ENCODE results near the gene HOXB5.

Gene HOXB5

DNA sequence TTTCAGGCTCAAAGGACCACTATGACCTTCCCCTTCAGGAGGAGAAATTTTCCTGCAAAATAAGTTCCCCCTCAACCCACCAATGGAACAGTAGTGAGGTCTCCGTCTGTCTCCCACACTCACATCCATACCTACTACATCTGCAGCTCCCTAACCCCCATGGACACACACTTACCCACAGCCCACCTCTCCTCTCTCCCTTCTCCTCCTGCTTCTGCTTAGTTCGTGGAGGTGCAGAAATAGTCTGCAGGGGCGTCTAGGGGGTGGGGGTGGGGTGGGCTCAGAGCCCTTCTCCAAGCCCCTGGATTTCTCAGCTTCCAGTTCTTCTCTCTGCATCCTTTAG, 24.4 kb downstream of the HOXB5 start (continued):
- TF ChIP-seq, protein P1, sequence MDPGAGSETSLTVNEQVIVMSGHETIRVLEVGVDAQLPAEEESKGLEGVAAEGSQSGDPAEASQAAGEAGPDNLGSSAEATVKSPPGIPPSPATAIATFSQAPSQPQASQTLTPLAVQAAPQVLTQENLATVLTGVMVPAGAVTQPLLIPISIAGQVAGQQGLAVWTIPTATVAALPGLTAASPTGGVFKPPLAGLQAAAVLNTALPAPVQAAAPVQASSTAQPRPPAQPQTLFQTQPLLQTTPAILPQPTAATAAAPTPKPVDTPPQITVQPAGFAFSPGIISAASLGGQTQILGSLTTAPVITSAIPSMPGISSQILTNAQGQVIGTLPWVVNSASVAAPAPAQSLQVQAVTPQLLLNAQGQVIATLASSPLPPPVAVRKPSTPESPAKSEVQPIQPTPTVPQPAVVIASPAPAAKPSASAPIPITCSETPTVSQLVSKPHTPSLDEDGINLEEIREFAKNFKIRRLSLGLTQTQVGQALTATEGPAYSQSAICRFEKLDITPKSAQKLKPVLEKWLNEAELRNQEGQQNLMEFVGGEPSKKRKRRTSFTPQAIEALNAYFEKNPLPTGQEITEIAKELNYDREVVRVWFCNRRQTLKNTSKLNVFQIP (CRISPR knock-in tag; IDR thresholded peaks at IDR 0.05; ENCODE audit: borderline replicate concordance, low read depth), result no peak
- no peak for TF ChIP-seq ZNF70 (CRISPR knock-in tag; IDR thresholded peaks at IDR 0.05)

DNA sequence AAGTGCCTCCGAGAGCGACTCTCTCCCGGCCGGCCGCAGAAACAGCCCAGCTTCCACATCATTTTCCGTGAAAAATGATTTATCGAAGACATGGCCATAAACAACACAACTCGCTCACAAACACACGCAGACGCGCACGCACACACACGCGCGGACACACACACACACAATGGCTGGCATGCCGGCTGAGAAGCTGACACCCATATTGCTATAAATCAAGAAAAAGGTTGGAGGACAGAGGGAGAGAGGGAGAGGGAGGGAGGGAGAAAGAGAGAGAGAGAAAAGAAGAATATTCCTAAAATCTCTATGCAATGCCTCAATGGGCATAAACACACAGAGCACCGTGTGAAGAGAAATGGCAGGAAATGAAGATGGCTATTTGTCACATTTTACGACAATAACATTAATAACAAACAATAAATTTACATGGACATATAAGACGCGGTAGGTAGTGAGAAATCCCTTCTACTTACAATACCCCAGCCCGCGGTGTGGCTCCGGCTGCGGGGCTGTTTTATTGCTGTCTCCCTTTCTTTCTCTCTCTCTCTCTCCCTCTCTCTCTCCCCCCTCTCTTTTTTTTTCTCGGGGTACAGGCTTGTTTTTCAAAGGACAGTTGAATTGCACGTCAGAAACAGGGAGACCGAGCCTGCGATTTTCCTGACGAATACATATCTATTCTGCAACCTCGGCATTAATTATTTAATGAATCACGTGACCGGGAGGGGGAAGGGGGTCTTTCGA, 24.9 kb downstream of the HOXB5 start:
- no peak for ATAC-seq
- no peak for TF ChIP-seq ISL1 (CRISPR knock-in tag; IDR thresholded peaks at IDR 0.05)
- TF ChIP-seq OSR1 (CRISPR knock-in tag; IDR thresholded peaks at IDR 0.05), result no peak
- no peak for TF ChIP-seq ARNTL (CRISPR knock-in tag; IDR thresholded peaks at IDR 0.05; ENCODE audit: borderline replicate concordance, low read depth)

GRCh38 chr17:48567646-48568354, 25.8 kb downstream of the HOXB5 start:
- no peak for ATAC-seq
- TF ChIP-seq BACH2 (CRISPR knock-in tag; IDR thresholded peaks at IDR 0.05; ENCODE audit: borderline replicate concordance) (no peak), RARB (CRISPR knock-in tag; IDR thresholded peaks at IDR 0.05) (no peak), TCF4 (CRISPR knock-in tag; IDR thresholded peaks at IDR 0.05; ENCODE audit: borderline replicate concordance) (no peak), ESRRG (CRISPR knock-in tag; IDR thresholded peaks at IDR 0.05) (no peak), CSDC2 (CRISPR knock-in tag; IDR thresholded peaks at IDR 0.05) (no peak), ZFP3 (CRISPR knock-in tag; IDR thresholded peaks at IDR 0.05) (no peak), PPARA (CRISPR knock-in tag; IDR thresholded peaks at IDR 0.05; ENCODE audit: borderline replicate concordance) (no peak), ZC3H10 (CRISPR knock-in tag; IDR thresholded peaks at IDR 0.05) (no peak), SNAI2 (CRISPR knock-in tag; IDR thresholded peaks at IDR 0.05) (no peak), GLIS3 (CRISPR knock-in tag; IDR thresholded peaks at IDR 0.05) (no peak), ZNF70 (CRISPR knock-in tag; IDR thresholded peaks at IDR 0.05) (no peak), TOX (CRISPR knock-in tag; IDR thresholded peaks at IDR 0.05; ENCODE audit: borderline replicate concordance) (no peak), CREB5 (CRISPR knock-in tag; IDR thresholded peaks at IDR 0.05; ENCODE audit: low read depth) (no peak), OSR1 (CRISPR knock-in tag; IDR thresholded peaks at IDR 0.05) (no peak), ZFP30 (CRISPR knock-in tag; IDR thresholded peaks at IDR 0.05) (no peak), ISL1 (CRISPR knock-in tag; IDR thresholded peaks at IDR 0.05) (no peak), CSRNP3 (CRISPR knock-in tag; IDR thresholded peaks at IDR 0.05) (no peak), ARNTL (CRISPR knock-in tag; IDR thresholded peaks at IDR 0.05; ENCODE audit: borderline replicate concordance, low read depth) (no peak)
- TF ChIP-seq, protein P2, sequence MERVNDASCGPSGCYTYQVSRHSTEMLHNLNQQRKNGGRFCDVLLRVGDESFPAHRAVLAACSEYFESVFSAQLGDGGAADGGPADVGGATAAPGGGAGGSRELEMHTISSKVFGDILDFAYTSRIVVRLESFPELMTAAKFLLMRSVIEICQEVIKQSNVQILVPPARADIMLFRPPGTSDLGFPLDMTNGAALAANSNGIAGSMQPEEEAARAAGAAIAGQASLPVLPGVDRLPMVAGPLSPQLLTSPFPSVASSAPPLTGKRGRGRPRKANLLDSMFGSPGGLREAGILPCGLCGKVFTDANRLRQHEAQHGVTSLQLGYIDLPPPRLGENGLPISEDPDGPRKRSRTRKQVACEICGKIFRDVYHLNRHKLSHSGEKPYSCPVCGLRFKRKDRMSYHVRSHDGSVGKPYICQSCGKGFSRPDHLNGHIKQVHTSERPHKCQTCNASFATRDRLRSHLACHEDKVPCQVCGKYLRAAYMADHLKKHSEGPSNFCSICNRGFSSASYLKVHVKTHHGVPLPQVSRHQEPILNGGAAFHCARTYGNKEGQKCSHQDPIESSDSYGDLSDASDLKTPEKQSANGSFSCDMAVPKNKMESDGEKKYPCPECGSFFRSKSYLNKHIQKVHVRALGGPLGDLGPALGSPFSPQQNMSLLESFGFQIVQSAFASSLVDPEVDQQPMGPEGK (CRISPR knock-in tag; IDR thresholded peaks at IDR 0.05; ENCODE audit: borderline replicate concordance), result no peak
- TF ChIP-seq, protein P3, sequence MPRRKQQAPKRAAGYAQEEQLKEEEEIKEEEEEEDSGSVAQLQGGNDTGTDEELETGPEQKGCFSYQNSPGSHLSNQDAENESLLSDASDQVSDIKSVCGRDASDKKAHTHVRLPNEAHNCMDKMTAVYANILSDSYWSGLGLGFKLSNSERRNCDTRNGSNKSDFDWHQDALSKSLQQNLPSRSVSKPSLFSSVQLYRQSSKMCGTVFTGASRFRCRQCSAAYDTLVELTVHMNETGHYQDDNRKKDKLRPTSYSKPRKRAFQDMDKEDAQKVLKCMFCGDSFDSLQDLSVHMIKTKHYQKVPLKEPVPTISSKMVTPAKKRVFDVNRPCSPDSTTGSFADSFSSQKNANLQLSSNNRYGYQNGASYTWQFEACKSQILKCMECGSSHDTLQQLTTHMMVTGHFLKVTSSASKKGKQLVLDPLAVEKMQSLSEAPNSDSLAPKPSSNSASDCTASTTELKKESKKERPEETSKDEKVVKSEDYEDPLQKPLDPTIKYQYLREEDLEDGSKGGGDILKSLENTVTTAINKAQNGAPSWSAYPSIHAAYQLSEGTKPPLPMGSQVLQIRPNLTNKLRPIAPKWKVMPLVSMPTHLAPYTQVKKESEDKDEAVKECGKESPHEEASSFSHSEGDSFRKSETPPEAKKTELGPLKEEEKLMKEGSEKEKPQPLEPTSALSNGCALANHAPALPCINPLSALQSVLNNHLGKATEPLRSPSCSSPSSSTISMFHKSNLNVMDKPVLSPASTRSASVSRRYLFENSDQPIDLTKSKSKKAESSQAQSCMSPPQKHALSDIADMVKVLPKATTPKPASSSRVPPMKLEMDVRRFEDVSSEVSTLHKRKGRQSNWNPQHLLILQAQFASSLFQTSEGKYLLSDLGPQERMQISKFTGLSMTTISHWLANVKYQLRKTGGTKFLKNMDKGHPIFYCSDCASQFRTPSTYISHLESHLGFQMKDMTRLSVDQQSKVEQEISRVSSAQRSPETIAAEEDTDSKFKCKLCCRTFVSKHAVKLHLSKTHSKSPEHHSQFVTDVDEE (CRISPR knock-in tag; IDR thresholded peaks at IDR 0.05), result no peak
